ENCODE data around the gene MATN1. TPM values are rescaled to one million over a fixed set of nuclear protein-coding genes. Genes with fewer than 3 reads are reported as not detected.

The MATN1 gene
- total RNA-seq, 1 donor from 2014 or later, result 0.24 TPM

DNA sequence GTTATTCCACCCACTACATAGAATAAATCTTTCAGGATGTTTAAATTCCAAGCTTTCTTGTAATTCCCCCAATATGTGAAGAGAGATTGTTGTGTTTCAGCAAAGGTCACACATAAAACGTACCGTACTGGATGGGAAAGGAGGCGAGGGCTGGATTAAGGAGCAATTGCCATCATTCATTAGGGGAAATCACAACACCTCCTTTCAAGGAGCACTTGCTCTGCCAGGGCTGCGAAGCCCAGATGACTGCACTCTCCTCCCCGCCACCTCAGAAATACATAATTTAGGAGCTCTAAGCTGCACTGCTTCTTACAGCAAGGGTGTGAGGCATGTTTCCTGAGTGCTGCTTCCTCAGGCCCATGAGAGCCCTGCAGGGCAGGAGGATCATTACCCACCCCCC is 29.6 kb downstream of the MATN1 start:
- Mint-ChIP-seq H3K4me3 (no peak overlapping the region), H3K27ac (no peak overlapping the region), H3K4me1 (ENCODE audit: unreplicated experiment) (peaks cover 21% of the 10 kb centered on the region), H3K9me3 (no peaks in the 10 kb centered on the region), H3K27me3 (peaks cover 16% of the 10 kb centered on the region), H3K36me3 (no peaks in the 10 kb centered on the region)
- DNase-seq (ENCODE audit: extremely low spot score, unreplicated experiment), result no peak
- TF ChIP-seq, protein P1, sequence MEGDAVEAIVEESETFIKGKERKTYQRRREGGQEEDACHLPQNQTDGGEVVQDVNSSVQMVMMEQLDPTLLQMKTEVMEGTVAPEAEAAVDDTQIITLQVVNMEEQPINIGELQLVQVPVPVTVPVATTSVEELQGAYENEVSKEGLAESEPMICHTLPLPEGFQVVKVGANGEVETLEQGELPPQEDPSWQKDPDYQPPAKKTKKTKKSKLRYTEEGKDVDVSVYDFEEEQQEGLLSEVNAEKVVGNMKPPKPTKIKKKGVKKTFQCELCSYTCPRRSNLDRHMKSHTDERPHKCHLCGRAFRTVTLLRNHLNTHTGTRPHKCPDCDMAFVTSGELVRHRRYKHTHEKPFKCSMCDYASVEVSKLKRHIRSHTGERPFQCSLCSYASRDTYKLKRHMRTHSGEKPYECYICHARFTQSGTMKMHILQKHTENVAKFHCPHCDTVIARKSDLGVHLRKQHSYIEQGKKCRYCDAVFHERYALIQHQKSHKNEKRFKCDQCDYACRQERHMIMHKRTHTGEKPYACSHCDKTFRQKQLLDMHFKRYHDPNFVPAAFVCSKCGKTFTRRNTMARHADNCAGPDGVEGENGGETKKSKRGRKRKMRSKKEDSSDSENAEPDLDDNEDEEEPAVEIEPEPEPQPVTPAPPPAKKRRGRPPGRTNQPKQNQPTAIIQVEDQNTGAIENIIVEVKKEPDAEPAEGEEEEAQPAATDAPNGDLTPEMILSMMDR (conservative IDR thresholded peaks at IDR 0.05), result no peak

DNA sequence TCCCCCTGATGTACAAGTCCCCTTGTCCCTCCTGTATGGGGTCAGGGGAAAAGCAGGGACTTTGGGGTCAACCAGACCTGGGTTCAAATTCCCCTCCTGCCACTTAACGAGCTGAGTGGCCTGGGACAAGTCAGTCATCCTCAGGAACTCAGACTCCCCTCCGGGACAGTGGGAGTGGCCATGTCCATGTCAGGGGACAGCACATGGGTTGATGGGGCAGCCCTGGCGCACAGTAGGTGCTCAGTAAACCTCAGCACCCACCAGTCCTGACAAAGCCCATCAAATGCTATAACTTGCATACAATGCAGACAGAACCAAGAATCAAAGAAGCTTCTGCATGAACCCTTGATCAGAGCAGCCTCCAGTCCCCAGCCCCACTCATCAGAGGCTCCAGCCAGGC is 30.0 kb downstream of the MATN1 start:
- Mint-ChIP-seq H3K4me3 (no peak overlapping the region), H3K27me3 (peaks cover 18% of the 10 kb centered on the region), H3K27ac (no peak overlapping the region), H3K36me3 (no peaks in the 10 kb centered on the region), H3K9me3 (no peaks in the 10 kb centered on the region), H3K4me1 (ENCODE audit: unreplicated experiment) (peaks cover 21% of the 10 kb centered on the region)
- TF ChIP-seq, protein P1 (conservative IDR thresholded peaks at IDR 0.05), result no peak
- no peak for DNase-seq (ENCODE audit: extremely low spot score, unreplicated experiment)

DNA sequence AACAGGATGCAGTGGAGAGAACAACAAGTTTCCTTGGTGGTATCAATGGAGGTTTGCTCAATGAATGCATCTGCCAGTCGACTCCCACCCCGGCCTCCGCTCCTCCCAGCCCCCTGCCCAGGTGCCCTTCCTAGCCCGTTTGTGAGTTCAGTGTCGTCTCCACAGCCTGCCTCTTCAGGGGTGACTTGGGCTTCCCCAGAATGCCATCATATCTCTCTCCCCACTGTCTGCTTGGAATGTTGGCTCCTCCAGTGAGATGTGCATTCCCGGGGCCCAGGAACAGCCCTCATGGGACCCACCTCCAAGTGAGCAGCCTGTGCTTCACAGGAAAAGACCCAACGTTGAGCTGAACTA is 30.5 kb downstream of the MATN1 start:
- Mint-ChIP-seq H3K36me3 (no peaks in the 10 kb centered on the region), H3K4me3 (no peak overlapping the region), H3K27me3 (peaks cover 18% of the 10 kb centered on the region), H3K27ac (no peak overlapping the region), H3K9me3 (no peaks in the 10 kb centered on the region), H3K4me1 (ENCODE audit: unreplicated experiment) (peaks cover 21% of the 10 kb centered on the region)
- TF ChIP-seq, protein P1 (conservative IDR thresholded peaks at IDR 0.05), result no peak
- no peak for DNase-seq (ENCODE audit: extremely low spot score, unreplicated experiment)

GRCh38 chr1:30692201-30692947 is 31.0 kb downstream of the MATN1 start:
- H3K27me3 Mint-ChIP-seq, result peaks cover 21% of the 10 kb centered on the region
- H3K4me1 Mint-ChIP-seq (ENCODE audit: unreplicated experiment), result peaks cover 24% of the 10 kb centered on the region
- no peak for DNase-seq (ENCODE audit: extremely low spot score, unreplicated experiment)
- no peak overlapping the region for H3K27ac Mint-ChIP-seq
- H3K9me3 Mint-ChIP-seq, result no peaks in the 10 kb centered on the region
- no peak overlapping the region for H3K4me3 Mint-ChIP-seq
- TF ChIP-seq, protein P1 (conservative IDR thresholded peaks at IDR 0.05), result no peak
- no peaks in the 10 kb centered on the region for H3K36me3 Mint-ChIP-seq

GRCh38 chr1:30691480-30691879 is 31.9 kb downstream of the MATN1 start:
- Mint-ChIP-seq H3K9me3 (no peaks in the 10 kb centered on the region), H3K27ac (no peak overlapping the region), H3K4me3 (no peak overlapping the region), H3K4me1 (ENCODE audit: unreplicated experiment) (peaks cover 32% of the 10 kb centered on the region), H3K27me3 (peaks cover 30% of the 10 kb centered on the region), H3K36me3 (no peaks in the 10 kb centered on the region)
- TF ChIP-seq, protein P1 (conservative IDR thresholded peaks at IDR 0.05), result no peak
- DNase-seq (ENCODE audit: extremely low spot score, unreplicated experiment), result no peak

All from type B pancreatic cell (in vitro differentiated cells).